ENCODE results near the gene METRN. TPM values are rescaled to one million over a fixed set of nuclear protein-coding genes. Genes with fewer than 3 reads are reported as not detected.

Gene METRN
- polyA plus RNA-seq, 1 donor (not counting 4 experiments of a cell fraction or from before 2014, with no cell fraction given): 42.1 TPM

- H3K27me3 ChIP-seq (ENCODE audit: control insufficient read depth, extremely low read depth, insufficient read depth, low read length): no peaks in the 10 kb centered on the region
- TF ChIP-seq EZH2 (IDR thresholded peaks at IDR 0.05; ENCODE audit: low read length): no peak
- TF ChIP-seq, protein P1, sequence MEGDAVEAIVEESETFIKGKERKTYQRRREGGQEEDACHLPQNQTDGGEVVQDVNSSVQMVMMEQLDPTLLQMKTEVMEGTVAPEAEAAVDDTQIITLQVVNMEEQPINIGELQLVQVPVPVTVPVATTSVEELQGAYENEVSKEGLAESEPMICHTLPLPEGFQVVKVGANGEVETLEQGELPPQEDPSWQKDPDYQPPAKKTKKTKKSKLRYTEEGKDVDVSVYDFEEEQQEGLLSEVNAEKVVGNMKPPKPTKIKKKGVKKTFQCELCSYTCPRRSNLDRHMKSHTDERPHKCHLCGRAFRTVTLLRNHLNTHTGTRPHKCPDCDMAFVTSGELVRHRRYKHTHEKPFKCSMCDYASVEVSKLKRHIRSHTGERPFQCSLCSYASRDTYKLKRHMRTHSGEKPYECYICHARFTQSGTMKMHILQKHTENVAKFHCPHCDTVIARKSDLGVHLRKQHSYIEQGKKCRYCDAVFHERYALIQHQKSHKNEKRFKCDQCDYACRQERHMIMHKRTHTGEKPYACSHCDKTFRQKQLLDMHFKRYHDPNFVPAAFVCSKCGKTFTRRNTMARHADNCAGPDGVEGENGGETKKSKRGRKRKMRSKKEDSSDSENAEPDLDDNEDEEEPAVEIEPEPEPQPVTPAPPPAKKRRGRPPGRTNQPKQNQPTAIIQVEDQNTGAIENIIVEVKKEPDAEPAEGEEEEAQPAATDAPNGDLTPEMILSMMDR (optimal IDR thresholded peaks at IDR 0.05 in 1 of 3, IDR thresholded peaks at IDR 0.05 in 1 of 3, conservative IDR thresholded peaks at IDR 0.05 in 1 of 3; ENCODE audit: extremely low read depth in 1 of 3, insufficient read depth in 2 of 3, low read length in 3 of 3): no peak
- H3K9me1 ChIP-seq (ENCODE audit: control insufficient read depth, extremely low read depth, insufficient read depth, low read length): peaks cover 2% of the 10 kb centered on the region
- H3K9ac ChIP-seq (ENCODE audit: control insufficient read depth, extremely low read depth, insufficient read depth, low read length): no peak overlapping the region
- no peak for FAIRE-seq
- H3K36me3 ChIP-seq (ENCODE audit: control insufficient read depth in 2 of 2, extremely low read depth in 1 of 2, insufficient read depth in 2 of 2, low read length in 2 of 2): peaks cover 0 to under 1% of the 10 kb centered on the region in 2 experiments
- dilution Hi-C loops (cut with MboI; ENCODE audit: extremely low pct_ligation_motif_present, low sequenced_read_pairs): no loop called here
- peaks cover 27% of the 10 kb centered on the region for H3K4me1 ChIP-seq (ENCODE audit: control insufficient read depth, extremely low read depth, insufficient read depth, low read length)
- H3K4me2 ChIP-seq (ENCODE audit: control insufficient read depth, extremely low read depth, insufficient read depth, low read depth, low read length): no peak overlapping the region
- no peak overlapping the region for H3K27ac ChIP-seq (ENCODE audit: control insufficient read depth, insufficient read depth, low read length)
- no peak overlapping the region for H2AFZ ChIP-seq (ENCODE audit: control insufficient read depth, low read length)
- H3K9me3 ChIP-seq (ENCODE audit: control insufficient read depth, low read depth, low read length): no peaks in the 10 kb centered on the region
- H3K4me3 ChIP-seq (ENCODE audit: control insufficient read depth in 2 of 3, extremely low read depth in 1 of 3, insufficient read depth in 2 of 3, low read depth in 1 of 3, low read length in 3 of 3): no peak overlapping the region
- peaks cover 7% of the 10 kb centered on the region for H4K20me1 ChIP-seq (ENCODE audit: control insufficient read depth, extremely low read depth, insufficient read depth, low read length)
- H3K79me2 ChIP-seq (ENCODE audit: control insufficient read depth, insufficient read depth, low read length): peaks cover 8% of the 10 kb centered on the region
- DNase-seq (ENCODE audit: low read depth, low spot score): no peak
Observed at GRCh38 chr16:717450-718245, 2.7 kb downstream of the METRN start.

GRCh38 chr16:718389-718788 is 3.5 kb downstream of the METRN start:
- TF ChIP-seq, protein P1 (optimal IDR thresholded peaks at IDR 0.05 in 1 of 3, IDR thresholded peaks at IDR 0.05 in 1 of 3, conservative IDR thresholded peaks at IDR 0.05 in 1 of 3; ENCODE audit: extremely low read depth in 1 of 3, insufficient read depth in 2 of 3, low read length in 3 of 3): no peak
- TF ChIP-seq EZH2 (IDR thresholded peaks at IDR 0.05; ENCODE audit: low read length): no peak
- no peak for FAIRE-seq
- peaks cover 8% of the 10 kb centered on the region for H3K79me2 ChIP-seq (ENCODE audit: control insufficient read depth, insufficient read depth, low read length)
- H3K4me2 ChIP-seq (ENCODE audit: control insufficient read depth, extremely low read depth, insufficient read depth, low read depth, low read length): no peak overlapping the region
- H3K36me3 ChIP-seq (ENCODE audit: control insufficient read depth in 2 of 2, extremely low read depth in 1 of 2, insufficient read depth in 2 of 2, low read length in 2 of 2): peaks cover 0 to 1% of the 10 kb centered on the region in 2 experiments
- H3K9me1 ChIP-seq (ENCODE audit: control insufficient read depth, extremely low read depth, insufficient read depth, low read length): peaks cover 2% of the 10 kb centered on the region
- DNase-seq (ENCODE audit: low read depth, low spot score): no peak
- H3K27ac ChIP-seq (ENCODE audit: control insufficient read depth, insufficient read depth, low read length): no peak overlapping the region
- dilution Hi-C loops (cut with MboI; ENCODE audit: extremely low pct_ligation_motif_present, low sequenced_read_pairs): no loop called here
- peaks cover 27% of the 10 kb centered on the region for H3K4me1 ChIP-seq (ENCODE audit: control insufficient read depth, extremely low read depth, insufficient read depth, low read length)
- H3K4me3 ChIP-seq (ENCODE audit: control insufficient read depth in 2 of 3, extremely low read depth in 1 of 3, insufficient read depth in 2 of 3, low read depth in 1 of 3, low read length in 3 of 3): no peak overlapping the region
- no peak overlapping the region for H2AFZ ChIP-seq (ENCODE audit: control insufficient read depth, low read length)
- no peak overlapping the region for H3K9ac ChIP-seq (ENCODE audit: control insufficient read depth, extremely low read depth, insufficient read depth, low read length)
- no peaks in the 10 kb centered on the region for H3K27me3 ChIP-seq (ENCODE audit: control insufficient read depth, extremely low read depth, insufficient read depth, low read length)
- peaks cover 7% of the 10 kb centered on the region for H4K20me1 ChIP-seq (ENCODE audit: control insufficient read depth, extremely low read depth, insufficient read depth, low read length)
- H3K9me3 ChIP-seq (ENCODE audit: control insufficient read depth, low read depth, low read length): no peaks in the 10 kb centered on the region
